K562 treated with DMSO at 1 percent for 12 hours (cell line): ENCODE results near the gene PAQR5. TPM values are rescaled to one million over a fixed set of nuclear protein-coding genes. Genes with fewer than 3 reads are reported as not detected.

ENCODE experiments used
- total RNA-seq: library from RNA; unstranded; fragments of 300-600 nt; gene quantifications from 2 replicates; pipeline ENCODE4 v1.2.3, GENCODE V29; 2022; ENCODE audit not compliant: insufficient read depth

PAQR5 gene, protein sequence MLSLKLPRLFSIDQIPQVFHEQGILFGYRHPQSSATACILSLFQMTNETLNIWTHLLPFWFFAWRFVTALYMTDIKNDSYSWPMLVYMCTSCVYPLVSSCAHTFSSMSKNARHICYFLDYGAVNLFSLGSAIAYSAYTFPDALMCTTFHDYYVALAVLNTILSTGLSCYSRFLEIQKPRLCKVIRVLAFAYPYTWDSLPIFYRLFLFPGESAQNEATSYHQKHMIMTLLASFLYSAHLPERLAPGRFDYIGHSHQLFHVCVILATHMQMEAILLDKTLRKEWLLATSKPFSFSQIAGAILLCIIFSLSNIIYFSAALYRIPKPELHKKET
- total RNA-seq, result not detected in 2 replicates

DNA sequence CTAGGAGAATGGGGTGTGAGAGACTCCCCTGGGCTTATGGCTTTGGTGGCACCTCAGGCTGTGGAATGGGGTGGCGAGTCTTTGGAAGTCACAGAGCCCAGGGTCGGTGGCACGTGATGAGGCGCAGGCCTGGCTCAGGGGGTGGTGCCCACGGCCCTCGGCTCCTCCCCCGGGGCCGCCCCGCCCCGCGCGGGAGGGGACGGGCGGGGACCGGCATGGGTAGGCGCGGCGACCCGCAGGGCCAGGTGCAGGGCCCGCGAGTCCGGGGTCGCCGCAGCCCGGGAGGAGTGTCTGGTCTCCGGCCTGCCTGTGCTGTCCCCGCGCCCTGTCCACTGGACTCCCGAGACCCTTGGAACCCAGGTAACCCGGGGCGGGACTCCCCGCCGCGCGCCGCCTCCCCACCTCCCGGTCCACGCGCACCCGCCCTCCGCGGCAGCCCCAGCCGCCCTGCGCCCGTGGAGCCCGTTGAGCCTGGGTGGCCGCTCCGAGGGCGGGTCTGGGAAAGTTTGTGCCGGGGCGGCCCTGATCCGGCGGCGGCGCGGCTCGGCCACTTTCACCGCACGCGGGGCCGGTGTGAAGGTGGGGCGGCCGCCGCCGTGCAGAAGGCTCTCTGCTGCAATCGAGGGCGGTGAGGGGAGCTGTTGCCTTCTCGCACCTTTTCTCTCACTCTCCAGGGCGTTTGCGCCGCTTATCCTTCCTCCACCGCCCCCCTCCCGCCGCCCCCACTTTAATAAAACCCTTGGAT, at the start of gene PAQR5:
Gene PAQR5 (plus strand): TSS at position 216 of the 745 bp plus-strand sequence. CDS start 61,169 bp downstream, outside the sequence.

DNA sequence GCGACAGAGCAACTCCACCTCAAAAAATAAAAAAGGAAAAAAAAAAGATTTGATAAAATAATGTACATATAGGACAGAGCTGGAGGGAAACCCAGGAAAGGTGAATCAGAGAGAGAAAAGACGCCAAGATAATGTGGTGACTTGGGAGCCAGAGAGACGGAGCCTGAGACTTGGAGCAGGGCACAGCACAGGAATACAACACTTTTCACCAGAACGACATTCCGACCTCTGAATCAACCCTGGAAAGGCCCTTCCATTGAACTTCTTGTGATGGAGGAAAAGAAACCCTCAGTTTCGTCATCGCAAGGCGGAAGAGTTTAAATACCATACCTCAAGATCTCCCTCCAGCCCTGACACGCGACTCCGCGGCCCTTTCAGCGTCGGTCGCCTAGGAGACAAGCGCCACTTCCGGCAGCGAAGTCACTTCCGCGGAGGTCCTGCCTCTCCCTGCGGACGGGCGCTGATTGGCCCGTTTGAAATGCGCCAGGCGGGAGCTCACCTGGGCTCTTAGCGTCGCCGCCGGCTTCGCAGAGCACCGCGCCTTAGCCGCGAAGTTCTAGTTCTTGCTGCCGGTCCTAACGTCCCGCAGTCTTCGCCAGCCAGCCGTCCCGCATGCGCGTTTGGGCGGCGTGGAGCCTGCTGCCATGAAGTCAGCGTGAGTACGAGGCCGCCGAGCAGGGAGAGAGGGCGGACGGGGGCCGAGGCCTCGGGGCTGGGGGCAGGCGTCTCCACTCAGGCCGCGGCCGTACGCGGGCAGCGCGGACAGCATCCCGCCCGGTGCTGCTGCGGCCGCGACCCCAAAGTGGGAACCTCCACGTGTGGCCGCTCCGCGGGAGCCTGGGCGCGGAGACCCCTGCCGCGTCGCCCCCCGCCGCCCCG, 115.3 kb downstream of the PAQR5 start, which contains the start of gene KIF23:
Gene KIF23 (plus strand): TSS at position 528 of the 879 bp plus-strand sequence. CDS start 117 bp downstream, at position 645.

DNA sequence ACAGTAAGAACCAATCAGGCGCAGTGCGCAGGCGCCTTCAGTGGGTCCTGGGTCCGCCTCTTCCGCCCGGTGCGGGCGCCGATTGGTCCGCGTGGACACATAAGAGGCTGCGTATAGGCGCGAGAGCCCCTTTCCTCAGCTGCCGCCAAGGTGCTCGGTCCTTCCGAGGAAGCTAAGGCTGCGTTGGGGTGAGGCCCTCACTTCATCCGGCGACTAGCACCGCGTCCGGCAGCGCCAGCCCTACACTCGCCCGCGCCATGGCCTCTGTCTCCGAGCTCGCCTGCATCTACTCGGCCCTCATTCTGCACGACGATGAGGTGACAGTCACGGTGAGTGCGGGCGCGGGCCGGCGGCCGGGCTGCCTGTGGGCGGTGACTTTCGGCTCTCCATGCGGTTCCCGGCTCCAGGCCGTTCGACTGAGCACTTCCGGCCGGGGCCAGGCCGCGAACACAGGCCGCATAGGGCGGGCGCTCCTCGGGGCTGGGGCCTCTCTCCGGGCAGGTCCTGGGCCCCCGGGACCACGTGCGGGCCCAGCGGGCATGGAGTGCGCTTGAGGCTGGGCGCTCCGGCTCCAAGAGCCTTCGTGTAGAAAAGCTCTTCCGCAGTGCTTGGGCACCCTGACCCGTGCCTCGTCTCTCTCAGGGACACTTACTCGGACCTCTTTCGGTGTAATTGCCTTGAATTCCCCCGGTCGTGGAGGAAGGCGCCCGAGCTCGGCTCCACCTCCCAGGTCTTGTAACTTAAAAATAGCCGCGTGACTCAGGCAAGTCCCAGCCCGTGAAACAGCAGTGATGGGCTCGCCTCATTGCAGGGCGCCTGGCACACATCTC, 154.2 kb downstream of the PAQR5 start, which contains the start of gene RPLP1:
Gene RPLP1 (plus strand): TSS at position 127 of the 830 bp plus-strand sequence. CDS start 131 bp downstream, at position 258.

Other genes with a start within 250 kb of the PAQR5 start
- 14.9 and 26.2 TPM in 2 replicates for gene GLCE, start 138.3 kb upstream of the PAQR5 start, total RNA-seq
- 17.3 and 30.9 TPM in 2 replicates for gene KIF23, start 115.4 kb downstream of the PAQR5 start, total RNA-seq
- 3,959 and 5,569 TPM in 2 replicates for gene RPLP1, start 153.9 kb downstream of the PAQR5 start, total RNA-seq